GM12878 (cell line): ENCODE measurements around the gene TPRG1. TPM values are rescaled to one million over a fixed set of nuclear protein-coding genes. Genes with fewer than 3 reads are reported as not detected.

Source experiments
- ATAC-seq: fragments of 200-7000 bp; cut with Tn5 transposase; 3 replicates; pipeline ENCODE4 v1.9.1; 2020; ENCODE audit warnings: mild to moderate bottlenecking, moderate library complexity
- BruUV-seq: library from RNA; stranded (reverse); fragments of 400-500 nt; replicated peaks from 2 replicates; lab custom pipeline; 2021; lab: Mats Ljungman, UMichigan
- CTCF ChIA-PET: fragments of 300-600 bp; sonication (Branson Sonifier 250); formaldehyde crosslinking; extraction: SDS; loops from one replicate; lab custom pipeline; 2021; ENCODE audit warnings: inconsistent platforms; lab: Yijun Ruan, JAX
- POLR2A ChIA-PET: fragments of 350-600 bp; formaldehyde crosslinking; extraction: SDS; loops from one replicate; lab custom pipeline; 2021; ENCODE audit warnings: inconsistent platforms; lab: Charles Lee
- RAD21 ChIA-PET: fragments of 300-600 bp; sonication (Branson Sonifier 250); formaldehyde crosslinking; loops from one replicate; lab custom pipeline; 2023; ENCODE audit warnings: antibody characterized with exemption; ENCODE audit not compliant: unreplicated experiment; lab: Charles Lee
- SMC1A ChIA-PET: fragments of 300-600 bp; sonication (Branson Sonifier 250); formaldehyde crosslinking; loops from one replicate; lab custom pipeline; 2023; ENCODE audit not compliant: unreplicated experiment, uncharacterized antibody; lab: Charles Lee
- DNase-seq: peaks from one replicate; pipeline ENCODE4 v3.0.0-alpha.2; 2011; ENCODE audit warnings: low read depth, low spot score
- FAIRE-seq: peaks from 3 replicates; lab custom pipeline; 2011; peaks lifted over from hg19 to GRCh38; lab: Jason Lieb, UNC
- H2AFZ ChIP-seq: 2 replicates; pipeline ENCODE4 v1.6.0; 2011; ENCODE audit warnings: low read depth, low read length, control low read depth; ENCODE audit not compliant: control insufficient read depth
- H3K27ac ChIP-seq: 2 replicates; pipeline ENCODE4 v1.5.1; 2011; ENCODE audit warnings: control low read depth; ENCODE audit not compliant: control insufficient read depth, insufficient read depth
- H3K27me3 ChIP-seq, 2 experiments: replicated peaks in 1 of 2; 2 replicates each; pipeline versions ENCODE4 v1.6.0 to v1.6.1; 2011; ENCODE audit warnings: low read length in 1 of 2; ENCODE audit not compliant: control insufficient read depth in 2 of 2, insufficient read depth in 2 of 2
- H3K36me3 ChIP-seq, 2 experiments: 2 replicates each; pipeline ENCODE4 v1.5.1; 2011; ENCODE audit warnings: low read length in 1 of 2; ENCODE audit not compliant: control insufficient read depth in 2 of 2, insufficient read depth in 2 of 2
- H3K4me1 ChIP-seq: 2 replicates; pipeline ENCODE4 v1.6.1; 2011; ENCODE audit warnings: mild to moderate bottlenecking, low read length, moderate library complexity, mixed read lengths; ENCODE audit not compliant: control insufficient read depth, insufficient read depth
- H3K4me2 ChIP-seq: 2 replicates; pipeline ENCODE4 v1.6.0; 2011; ENCODE audit warnings: control low read depth; ENCODE audit not compliant: control insufficient read depth, insufficient read depth
- H3K4me3 ChIP-seq: fragments of 200-600 bp; sonication (generic); 2 replicates; pipeline ENCODE4 v1.5.1; 2016
- H3K79me2 ChIP-seq: 2 replicates; pipeline ENCODE4 v1.6.0; 2011; ENCODE audit warnings: low read length; ENCODE audit not compliant: control insufficient read depth, insufficient read depth
- H3K9ac ChIP-seq: 2 replicates; pipeline ENCODE4 v1.8.0; 2011; ENCODE audit warnings: low read length, control low read depth, mixed read lengths; ENCODE audit not compliant: control insufficient read depth, insufficient read depth
- H3K9me3 ChIP-seq: replicated peaks from 3 replicates; pipeline ENCODE4 v1.5.1; 2011; ENCODE audit warnings: mild to moderate bottlenecking, low read length; ENCODE audit not compliant: control insufficient read depth, insufficient read depth
- H4K20me1 ChIP-seq: 2 replicates; pipeline ENCODE4 v1.6.0; 2011; ENCODE audit not compliant: control insufficient read depth, insufficient read depth
- ATF3 ChIP-seq: IDR thresholded peaks from 2 replicates; pipeline ENCODE4 v1.6.1; 2011; ENCODE audit warnings: low read depth, mild to moderate bottlenecking, low read length, moderate library complexity, borderline replicate concordance; ENCODE audit errors: extremely low read depth
- BMI1 ChIP-seq: fragments of 450-650 bp; IDR thresholded peaks from 2 replicates; pipeline ENCODE4 v1.6.1; 2016; ENCODE audit warnings: mild to moderate bottlenecking, moderate library complexity, borderline replicate concordance
- CBX3 ChIP-seq: fragments of 200-600 bp; sonication (generic); IDR thresholded peaks from 2 replicates; pipeline ENCODE4 v1.6.1; 2016; ENCODE audit warnings: low read depth, borderline replicate concordance
- CEBPB ChIP-seq, 2 experiments: fragments of 150-350 bp in 1 of 2; IDR thresholded peaks; 2 replicates each; pipeline ENCODE4 v1.6.1; 2012 to 2014; ENCODE audit warnings: low read depth in 2 of 2, low read length in 2 of 2, borderline replicate concordance in 1 of 2, inconsistent platforms in 1 of 2
- CHD2 ChIP-seq: IDR thresholded peaks from 2 replicates; pipeline ENCODE4 v1.6.1; 2011; ENCODE audit warnings: low read depth, low read length, improper control_type of control experiment, borderline replicate concordance
- RUNX3 ChIP-seq: IDR thresholded peaks from 2 replicates; pipeline ENCODE4 v1.6.1; 2012; ENCODE audit warnings: low read length, inconsistent platforms
- ZNF622 ChIP-seq: fragments of 450-650 bp; IDR thresholded peaks from 2 replicates; pipeline ENCODE4 v1.6.1; 2017; ENCODE audit warnings: mild to moderate bottlenecking, inconsistent platforms
- WGBS: methylation state at CpG from one replicate; pipeline ENCODE4 v1.1.6; 2016; ENCODE audit warnings: low lambda C conversion rate; ENCODE audit not compliant: insufficient replicate concordance, insufficient coverage; ENCODE audit errors: missing lambda C conversion rate; 5-methylcytosine and 5-hydroxymethylcytosine counted together
- in situ Hi-C: fragments of 300-500 bp; cut with MboI; formaldehyde crosslinking; loops from 9 replicates; pipeline ENCODE4 v1.14.3; 2018; ENCODE audit warnings: mixed read lengths
- intact Hi-C: fragments of 100-400 bp; cut with micrococcal nuclease; formaldehyde crosslinking; loops from one replicate; pipeline ENCODE4 v1.14.2; 2022; ENCODE audit not compliant: unreplicated experiment
- polyA plus RNA-seq, 11 experiments: library from polyadenylated mRNA; depleted of rRNA in 4 of 11; unstranded in 6 of 11; stranded (reverse) in 5 of 11; fragments of >200 nt; fragmentation: Nextera tagmentation in 4 of 11; fragmentation: Illumina TruSeq in 1 of 11; extraction: Ambion mirVana in 4 of 11; extraction: Trizol in 1 of 11; gene quantifications; 1 replicate in 1 of 11; 2 replicates in 10 of 11; pipeline versions ENCODE4 v1.2.1 to v1.2.3, GENCODE V29; 2011 to 2016; ENCODE audit warnings: inconsistent platforms in 2 of 11, missing spikeins in 2 of 11, low read depth in 1 of 11
- total RNA-seq, 4 experiments: library from RNA; depleted of rRNA in 3 of 4; stranded (reverse); fragments of >200 nt in 3 of 4; fragmentation: Illumina TruSeq in 1 of 4; extraction: Trizol in 1 of 4; gene quantifications; 2 replicates each; pipeline versions ENCODE4 v1.2.1 to v1.2.3, GENCODE V29; 2013 to 2021
- TF ChIP-seq, protein P1 (sequence below): fragments of 450-650 bp; conservative IDR thresholded peaks from 2 replicates; pipeline ENCODE4 v1.6.1; 2017; ENCODE audit warnings: mild to moderate bottlenecking, moderate library complexity
- TF ChIP-seq, protein P2 (sequence below): IDR thresholded peaks from 2 replicates; pipeline ENCODE4 v1.6.1; 2011; ENCODE audit warnings: borderline replicate concordance, low read depth, mild to moderate bottlenecking, moderate library complexity, mixed read lengths, low read length; ENCODE audit not compliant: insufficient read depth; ENCODE audit errors: extremely low read length
- TF ChIP-seq, protein P3 (sequence below): fragments of 450-650 bp; IDR thresholded peaks from 2 replicates; pipeline ENCODE4 v1.6.1; 2017; ENCODE audit warnings: borderline replicate concordance

TPRG1 gene
- total and polyA plus RNA-seq, 10 of the 15 experiments (the other 5 are each of a cell fraction or from before 2014, with no cell fraction given), result 0.26 to 30.7 (median 3.6) TPM

DNA sequence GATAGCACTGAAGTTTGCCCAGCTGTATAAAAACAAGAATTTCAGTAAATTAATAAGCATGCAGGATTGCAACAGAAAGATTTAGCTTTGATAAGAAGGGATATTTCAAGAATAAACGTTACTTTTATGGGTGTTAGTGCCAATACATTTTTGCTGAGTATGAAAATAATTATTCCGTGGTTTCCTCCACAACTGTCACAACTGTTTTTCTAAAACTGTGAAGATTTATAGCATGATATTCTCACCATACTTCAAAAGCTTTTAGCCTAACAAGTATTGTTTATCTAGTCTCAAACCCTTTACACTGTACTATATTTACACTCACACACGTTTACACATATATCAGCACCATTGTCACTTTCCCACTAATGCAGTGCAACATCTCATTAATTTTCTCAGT lies 200.5 kb downstream of the TPRG1 start:
- Histone ChIP-seq H3K36me3 (no peaks in the 10 kb centered on the region), H3K27ac (no peak overlapping the region), H3K4me3 (no peak overlapping the region), H3K9me3 (no peaks in the 10 kb centered on the region; the same call in 1 of the 3 replicates), H2AFZ (no peak overlapping the region), H4K20me1 (no peaks in the 10 kb centered on the region), H3K4me1 (no peaks in the 10 kb centered on the region; the same call in 1 of the 2 replicates), H3K79me2 (no peaks in the 10 kb centered on the region), H3K4me2 (no peak overlapping the region)
- BruUV-seq, result no TSS peak
- FAIRE-seq (no peak), DNase-seq (no peak), ATAC-seq (no peak)
- intact Hi-C loops (no loop called here), in situ Hi-C loops (no loop called here)
- CTCF ChIA-PET, result interaction anchor here (0.7 to 1.3 kb wide), 2 partner anchors 32 to 577 kb away, joined by 3 to 4 read pairs; no protein-coding TSS in a partner anchor
- SMC1A ChIA-PET, result interaction anchor here (0.5 kb wide), 1 partner anchor 100 kb away, joined by 4 read pairs; no protein-coding TSS in a partner anchor
- POLR2A ChIA-PET, result no interaction called here
- TF ChIP-seq, protein P1, sequence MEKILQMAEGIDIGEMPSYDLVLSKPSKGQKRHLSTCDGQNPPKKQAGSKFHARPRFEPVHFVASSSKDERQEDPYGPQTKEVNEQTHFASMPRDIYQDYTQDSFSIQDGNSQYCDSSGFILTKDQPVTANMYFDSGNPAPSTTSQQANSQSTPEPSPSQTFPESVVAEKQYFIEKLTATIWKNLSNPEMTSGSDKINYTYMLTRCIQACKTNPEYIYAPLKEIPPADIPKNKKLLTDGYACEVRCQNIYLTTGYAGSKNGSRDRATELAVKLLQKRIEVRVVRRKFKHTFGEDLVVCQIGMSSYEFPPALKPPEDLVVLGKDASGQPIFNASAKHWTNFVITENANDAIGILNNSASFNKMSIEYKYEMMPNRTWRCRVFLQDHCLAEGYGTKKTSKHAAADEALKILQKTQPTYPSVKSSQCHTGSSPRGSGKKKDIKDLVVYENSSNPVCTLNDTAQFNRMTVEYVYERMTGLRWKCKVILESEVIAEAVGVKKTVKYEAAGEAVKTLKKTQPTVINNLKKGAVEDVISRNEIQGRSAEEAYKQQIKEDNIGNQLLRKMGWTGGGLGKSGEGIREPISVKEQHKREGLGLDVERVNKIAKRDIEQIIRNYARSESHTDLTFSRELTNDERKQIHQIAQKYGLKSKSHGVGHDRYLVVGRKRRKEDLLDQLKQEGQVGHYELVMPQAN, result no peak
- TF ChIP-seq, protein P2, sequence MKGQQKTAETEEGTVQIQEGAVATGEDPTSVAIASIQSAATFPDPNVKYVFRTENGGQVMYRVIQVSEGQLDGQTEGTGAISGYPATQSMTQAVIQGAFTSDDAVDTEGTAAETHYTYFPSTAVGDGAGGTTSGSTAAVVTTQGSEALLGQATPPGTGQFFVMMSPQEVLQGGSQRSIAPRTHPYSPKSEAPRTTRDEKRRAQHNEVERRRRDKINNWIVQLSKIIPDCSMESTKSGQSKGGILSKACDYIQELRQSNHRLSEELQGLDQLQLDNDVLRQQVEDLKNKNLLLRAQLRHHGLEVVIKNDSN, result no peak
- TF ChIP-seq CBX3 (no peak), ATF3 (no peak), RUNX3 (no peak), CHD2 (no peak), CEBPB (IDR thresholded peaks at IDR 0.05; ENCODE audit: borderline replicate concordance in 1 of 2, low read depth in 2 of 2, low read length in 2 of 2) (no peak), ZNF622 (no peak), BMI1 (no peak)
- TF ChIP-seq, protein P3, sequence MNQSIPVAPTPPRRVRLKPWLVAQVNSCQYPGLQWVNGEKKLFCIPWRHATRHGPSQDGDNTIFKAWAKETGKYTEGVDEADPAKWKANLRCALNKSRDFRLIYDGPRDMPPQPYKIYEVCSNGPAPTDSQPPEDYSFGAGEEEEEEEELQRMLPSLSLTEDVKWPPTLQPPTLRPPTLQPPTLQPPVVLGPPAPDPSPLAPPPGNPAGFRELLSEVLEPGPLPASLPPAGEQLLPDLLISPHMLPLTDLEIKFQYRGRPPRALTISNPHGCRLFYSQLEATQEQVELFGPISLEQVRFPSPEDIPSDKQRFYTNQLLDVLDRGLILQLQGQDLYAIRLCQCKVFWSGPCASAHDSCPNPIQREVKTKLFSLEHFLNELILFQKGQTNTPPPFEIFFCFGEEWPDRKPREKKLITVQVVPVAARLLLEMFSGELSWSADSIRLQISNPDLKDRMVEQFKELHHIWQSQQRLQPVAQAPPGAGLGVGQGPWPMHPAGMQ, result no peak
- TF ChIP-seq, all 136 proteins: peak for 0
- RAD21 ChIA-PET, result no interaction called here
- 28% methylated on average over 3 of the region's 3 CpGs for WGBS
- no peak overlapping the region for H3K9ac ChIP-seq
- H3K27me3 ChIP-seq, result no peaks in the 10 kb centered on the region
